NCI-H1092 treated with DMSO at 0.1 percent for 48 hours (cell line): ENCODE measurements around the gene SLC25A11.
A peak's percentile ranks its signal among the peaks of the same experiment; 100 is the strongest.

Experiments
- DNase-seq: peaks from one replicate; lab custom pipeline; 2025; lab: John Stamatoyannopoulos, UW

SLC25A11 gene, protein sequence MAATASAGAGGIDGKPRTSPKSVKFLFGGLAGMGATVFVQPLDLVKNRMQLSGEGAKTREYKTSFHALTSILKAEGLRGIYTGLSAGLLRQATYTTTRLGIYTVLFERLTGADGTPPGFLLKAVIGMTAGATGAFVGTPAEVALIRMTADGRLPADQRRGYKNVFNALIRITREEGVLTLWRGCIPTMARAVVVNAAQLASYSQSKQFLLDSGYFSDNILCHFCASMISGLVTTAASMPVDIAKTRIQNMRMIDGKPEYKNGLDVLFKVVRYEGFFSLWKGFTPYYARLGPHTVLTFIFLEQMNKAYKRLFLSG

DNA sequence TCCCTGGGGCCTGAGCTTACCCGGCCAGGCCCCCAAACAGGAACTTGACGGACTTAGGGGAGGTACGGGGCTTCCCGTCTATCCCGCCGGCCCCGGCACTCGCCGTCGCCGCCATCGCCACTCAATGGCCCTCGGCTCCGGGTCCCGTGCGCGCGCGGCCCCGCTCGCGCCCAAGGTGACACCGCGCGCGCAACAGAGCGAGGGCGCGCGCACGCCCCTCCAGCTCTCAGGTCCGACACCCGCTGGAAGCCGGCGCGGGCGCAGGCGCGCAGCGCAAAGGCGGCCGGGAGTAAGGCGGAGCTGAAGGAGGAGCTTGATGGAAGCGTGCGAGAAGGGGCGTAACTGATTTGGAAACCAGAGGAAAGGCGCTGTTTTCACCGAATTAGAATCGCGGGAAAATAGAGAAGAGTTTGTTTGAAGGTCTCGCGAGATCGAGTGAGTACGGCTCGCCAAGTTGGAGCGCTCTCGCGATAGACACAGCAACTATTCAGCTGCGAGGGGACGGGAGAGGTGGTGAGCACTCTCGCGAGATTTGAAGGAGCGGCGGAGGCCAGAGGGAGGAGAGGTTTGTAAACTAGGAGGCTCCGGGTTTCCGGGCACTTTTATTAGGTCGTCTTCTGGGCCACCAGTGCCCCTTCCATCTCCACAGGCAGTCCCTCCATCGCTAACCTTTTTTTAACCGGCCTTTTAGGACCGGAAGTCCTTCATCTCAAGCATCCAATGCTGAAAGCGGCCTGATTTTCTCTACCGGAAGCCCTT is at the start of gene SLC25A11, which contains the start of gene RNF167:
SLC25A11 (minus strand) TSS at position 251 of the 759 bp plus-strand sequence; CDS start at position 115, 136 bp downstream.
RNF167 (plus strand) TSS at position 473 of the 759 bp plus-strand sequence. CDS start 642 bp downstream, outside the sequence.
- DNase-seq, result peak; percentile 98

DNA sequence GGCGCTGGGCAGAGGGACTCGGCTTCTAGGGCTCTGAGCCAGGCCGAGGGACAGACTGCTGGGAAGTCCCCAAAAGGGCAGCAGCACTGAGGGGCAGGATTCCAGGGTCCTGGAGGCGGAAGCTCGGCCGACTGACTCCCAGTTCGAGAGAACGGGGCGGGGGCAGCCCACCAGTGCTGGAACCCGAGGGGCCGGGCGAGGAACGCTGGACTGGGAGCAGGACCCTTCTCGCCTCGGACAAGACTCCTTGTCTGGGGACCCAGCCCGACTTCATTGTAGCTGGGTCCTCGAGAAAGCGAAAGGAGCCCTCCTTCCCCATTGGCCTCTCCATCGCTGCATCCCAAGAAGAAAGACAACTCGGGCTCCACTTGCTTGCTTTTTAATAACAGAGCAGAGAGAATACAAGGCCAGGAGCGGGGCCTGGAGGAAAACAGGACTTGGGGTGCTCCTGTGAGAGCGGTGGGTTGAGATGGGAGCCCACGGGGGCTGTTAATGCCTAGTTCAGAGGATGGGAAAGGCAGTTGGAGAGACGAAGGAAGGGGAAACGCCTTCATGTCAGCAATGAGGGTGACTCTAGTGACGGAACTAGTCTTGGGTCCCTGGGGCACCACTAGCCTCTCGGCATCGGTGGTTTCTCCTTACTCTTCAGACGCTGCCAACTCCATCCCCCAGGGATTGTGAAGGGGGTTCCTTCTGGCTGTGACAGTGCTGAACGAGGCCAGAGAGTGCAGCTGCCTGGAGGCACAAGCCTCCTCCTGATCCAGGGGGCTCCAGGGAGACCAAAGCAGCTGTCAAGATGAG is 48.1 kb upstream of the SLC25A11 start:
- no peak for DNase-seq

DNA sequence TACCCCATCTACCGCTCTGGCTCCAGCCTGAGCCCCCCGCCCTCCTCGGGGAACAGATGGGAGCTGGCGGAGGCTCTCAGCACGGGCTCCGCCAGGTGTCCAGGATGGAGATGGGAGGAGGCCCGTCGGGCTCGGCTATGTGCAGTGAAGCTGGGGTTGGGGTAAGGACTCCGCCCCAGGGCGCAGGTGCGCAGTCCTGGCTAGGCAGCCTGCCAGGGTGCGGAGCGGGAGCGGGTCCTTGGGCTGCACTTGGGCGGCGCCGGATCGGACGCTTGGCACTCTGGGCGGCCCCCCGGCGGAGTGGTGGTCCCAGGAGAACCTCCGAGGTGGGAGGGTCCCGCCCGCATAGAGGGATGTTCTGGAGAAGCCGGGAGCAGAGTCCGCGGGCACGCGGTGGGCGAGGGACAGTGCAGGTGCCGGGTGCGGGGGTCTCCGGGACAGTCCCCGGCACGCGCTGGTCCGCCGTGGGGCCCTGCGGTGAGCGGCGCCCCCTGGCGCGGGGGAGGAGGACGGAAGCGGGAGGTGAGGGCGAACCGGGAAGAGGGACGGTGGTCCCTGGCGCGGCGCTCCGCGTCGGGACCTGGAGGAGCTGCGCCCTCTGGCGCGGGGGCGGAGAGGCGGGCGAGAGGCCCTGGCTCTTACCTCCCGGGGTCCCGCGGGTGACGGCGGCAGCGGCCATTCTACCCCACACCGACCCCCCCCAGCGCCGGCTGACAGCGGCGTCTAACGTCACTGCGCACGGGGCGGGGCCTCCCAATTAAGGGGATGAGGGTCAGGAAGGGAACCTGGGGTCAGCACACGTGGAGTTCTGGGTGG is 47.3 kb upstream of the SLC25A11 start, which contains the start of gene CAMTA2:
CAMTA2 (minus strand) TSS at position 725 of the 816 bp plus-strand sequence. CDS start 1,453 bp downstream, outside the sequence.
- peak; percentile 42 for DNase-seq

DNA sequence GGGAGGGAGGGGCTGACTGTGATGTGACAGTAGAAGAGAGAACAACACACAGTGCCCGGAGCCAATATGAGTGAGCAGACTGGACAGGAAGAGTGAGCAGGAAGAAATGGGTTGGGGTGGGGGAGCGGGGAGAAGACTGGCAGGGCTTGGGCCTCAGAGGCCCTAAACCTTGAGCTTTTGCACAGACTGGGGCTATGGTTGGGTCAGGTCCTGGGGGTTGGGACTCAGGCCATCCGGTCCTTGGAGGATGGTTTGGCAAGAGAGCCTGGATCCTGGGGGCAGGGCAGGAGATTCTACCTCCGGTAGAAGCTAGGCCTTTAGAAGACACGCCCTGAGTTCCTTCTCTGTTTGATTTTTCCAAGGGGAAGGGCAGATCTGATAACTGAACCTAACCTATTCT is 46.6 kb upstream of the SLC25A11 start:
- DNase-seq, result no peak

DNA sequence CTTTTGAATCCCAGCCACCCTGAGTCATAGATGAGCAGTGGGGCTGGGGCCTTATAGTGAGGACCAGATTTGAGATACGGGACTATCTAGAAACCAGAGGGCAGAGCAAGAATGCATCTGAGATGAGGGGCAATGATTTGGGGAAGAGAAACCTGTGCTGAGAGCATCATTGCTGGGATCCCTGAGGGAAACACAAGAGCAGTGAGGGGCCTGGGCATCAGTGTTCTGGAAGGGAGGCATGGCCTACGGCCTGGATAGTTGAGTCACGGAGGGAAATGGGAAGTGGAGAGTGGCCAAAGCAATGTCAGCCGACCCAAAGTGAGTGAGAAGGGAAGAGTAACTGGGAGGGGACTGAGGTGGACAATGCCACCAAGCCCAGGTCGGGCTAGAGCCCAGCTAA is 42.5 kb upstream of the SLC25A11 start:
- DNase-seq, result no peak

DNA sequence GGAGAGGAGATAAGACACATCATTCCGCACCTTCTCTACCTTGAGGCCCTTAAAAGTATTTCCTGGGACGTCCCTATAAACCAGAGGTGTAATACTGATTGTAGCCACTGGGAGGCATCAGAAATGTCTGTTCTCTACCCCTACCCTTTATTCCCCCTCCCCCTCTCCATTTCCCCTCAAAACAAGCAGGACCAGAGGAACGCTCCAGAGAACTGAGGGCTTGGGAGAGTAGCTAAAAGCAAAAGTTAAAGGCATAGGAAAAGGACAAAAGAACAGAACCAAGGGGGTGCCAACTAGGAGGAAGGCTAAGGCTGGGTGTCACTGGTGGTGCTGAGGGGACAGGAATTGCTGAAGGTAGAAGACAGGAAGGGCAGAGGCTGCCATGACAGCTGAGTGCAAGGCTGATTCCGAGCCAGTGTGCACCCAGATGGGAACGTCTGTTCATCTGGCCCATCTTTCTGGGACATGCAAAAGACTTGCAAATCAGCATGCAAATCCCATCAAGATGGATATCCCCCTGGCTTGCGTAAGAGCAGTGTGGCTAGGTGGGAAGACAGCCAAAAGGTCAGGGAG is 40.9 kb upstream of the SLC25A11 start:
- DNase-seq, result peak; percentile 1

DNA sequence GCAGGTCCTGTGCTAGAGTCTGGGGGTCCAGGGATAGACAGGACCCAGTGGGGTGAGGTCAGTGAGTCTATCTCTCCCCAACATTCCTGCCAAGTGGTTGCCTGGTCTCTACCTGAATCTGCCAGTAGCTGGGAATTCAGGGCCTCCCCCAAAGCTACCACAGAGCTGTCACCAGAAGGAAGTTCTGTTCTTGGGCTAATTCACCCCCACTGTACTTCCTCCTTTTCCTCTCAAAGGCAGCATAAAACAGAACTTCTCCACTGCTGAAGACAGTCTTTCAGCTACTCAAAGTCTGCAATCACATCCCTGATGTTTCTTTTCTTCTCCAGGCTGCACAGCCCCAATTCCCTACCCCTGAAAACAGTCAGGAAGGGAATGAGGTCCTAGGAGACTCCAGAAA is 38.9 kb upstream of the SLC25A11 start:
- no peak for DNase-seq

DNA sequence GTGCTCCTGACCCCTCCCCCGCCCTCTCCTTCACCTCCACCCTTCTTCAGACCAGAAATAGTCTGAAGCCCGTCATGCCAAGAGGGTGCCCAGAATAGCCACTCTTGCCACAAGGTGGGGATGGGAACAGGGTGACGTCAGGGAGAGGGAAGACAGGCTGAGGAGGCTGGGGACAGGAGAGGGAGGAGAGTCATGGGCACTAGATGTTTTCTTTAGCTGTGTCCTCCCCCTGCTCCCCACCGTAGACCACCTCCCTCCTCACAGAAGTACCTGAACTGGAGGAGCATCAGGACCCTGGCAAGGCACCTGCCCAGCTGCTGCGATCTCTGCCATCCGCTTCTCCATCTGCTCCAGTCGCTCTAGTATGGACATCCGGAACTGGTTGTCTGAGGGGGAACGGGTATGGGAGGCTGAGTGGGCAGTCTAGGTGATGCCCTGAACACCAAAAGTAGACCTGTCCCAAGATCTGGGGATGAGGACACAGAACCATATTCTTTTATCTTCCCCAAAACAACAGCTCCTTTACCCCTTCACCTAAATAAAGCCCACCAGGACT is 34.3 kb upstream of the SLC25A11 start:
- no peak for DNase-seq

DNA sequence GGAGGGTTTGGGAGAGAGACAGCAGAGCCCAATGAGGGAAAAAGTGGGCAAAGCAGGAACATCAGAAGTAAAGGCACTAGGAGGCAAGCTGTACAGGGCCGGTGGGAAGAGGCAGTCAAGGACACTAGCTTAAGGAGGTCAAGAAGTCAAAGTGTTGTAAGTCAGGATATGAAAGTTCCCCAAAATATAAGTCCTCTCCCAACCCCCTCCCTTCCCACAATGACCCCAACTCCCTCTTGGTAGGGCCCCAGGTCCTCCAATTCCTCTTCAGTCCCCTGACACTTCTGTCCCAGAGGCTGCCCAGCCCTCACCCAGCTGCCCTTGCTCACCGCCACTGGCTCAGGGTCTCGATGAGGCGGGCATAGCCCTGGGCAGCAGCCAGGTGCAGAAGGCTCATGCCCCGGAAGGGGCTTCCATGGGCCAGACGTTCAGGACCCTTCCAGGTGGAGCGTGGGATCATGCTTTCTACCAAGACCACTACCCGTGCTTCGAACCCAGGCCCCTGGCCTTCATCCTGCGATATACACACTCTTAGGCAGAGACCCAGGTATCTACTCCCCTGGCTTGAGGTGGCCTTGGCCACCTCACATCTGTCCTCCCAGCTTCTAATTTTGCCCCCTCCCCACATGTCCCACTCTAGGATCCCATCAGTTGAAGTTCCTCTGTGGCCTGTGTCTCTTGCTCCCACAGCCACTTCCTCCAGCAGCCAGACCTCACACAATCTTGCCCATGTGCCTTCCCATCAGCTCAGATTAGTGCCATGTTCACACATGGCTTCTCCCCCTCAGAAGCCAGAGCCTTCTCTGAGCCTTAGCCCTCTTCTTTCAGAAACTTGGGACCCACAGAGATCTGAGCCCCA is 33.6 kb upstream of the SLC25A11 start:
- no peak for DNase-seq

DNA sequence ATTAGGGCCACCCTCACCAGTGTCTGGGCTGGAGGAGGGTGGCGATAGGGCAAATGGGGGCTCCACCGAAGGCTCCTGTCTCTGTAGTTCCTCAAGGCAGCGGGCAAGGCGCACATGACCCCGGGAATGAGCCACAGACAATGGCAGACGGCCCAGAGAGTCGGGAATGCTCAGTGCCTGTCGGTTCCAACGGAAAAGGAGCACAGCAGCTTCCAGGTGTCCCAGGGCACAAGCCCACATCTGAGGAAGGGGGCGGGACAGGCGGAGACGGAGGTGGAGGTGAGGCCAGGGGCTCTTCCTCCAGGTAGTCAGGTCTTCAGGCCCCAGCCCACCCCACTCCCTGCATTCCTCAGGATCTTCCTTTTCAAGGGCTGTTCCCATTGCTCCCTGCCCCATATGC is 32.9 kb upstream of the SLC25A11 start:
- DNase-seq, result no peak

DNA sequence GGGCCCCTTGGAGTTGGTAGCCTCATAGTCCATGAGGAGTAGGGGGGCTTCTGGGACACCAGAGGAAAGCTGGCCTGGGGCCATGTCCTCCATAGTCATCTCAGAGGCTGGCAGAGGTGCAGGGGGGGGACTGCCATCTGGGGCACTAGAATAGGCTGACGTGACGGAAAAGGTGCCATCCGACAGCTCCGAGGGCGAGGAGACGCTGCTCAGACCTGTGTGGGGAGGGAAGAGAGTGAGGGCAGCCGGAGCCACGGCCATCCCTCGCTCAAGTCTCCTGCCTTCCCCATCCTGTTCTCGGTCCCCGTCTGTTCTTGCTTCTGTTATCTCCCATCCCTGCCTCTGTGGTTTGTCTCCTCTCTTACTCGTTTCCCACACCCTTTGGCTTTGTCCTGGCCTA is 32.5 kb upstream of the SLC25A11 start:
- no peak for DNase-seq

DNA sequence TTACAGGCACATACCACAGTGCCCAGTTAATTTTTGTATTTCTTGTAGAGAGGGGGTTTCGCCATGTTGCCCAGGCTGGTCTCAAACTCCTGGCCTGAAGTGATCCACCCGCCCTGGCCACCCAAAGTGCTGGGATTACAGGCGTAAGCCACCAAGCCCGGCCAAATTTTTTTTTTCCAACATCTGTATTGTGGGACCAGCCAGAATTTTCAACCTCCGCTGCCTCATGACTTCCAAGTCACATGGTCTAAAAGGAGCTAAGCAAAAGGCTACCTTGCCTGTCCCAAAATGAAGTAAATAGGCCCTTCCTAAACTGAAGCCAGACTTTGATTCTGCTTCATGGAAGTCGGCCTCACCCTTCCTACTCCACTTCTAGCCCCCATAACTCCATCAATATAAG is 32.0 kb upstream of the SLC25A11 start:
- no peak for DNase-seq

DNA sequence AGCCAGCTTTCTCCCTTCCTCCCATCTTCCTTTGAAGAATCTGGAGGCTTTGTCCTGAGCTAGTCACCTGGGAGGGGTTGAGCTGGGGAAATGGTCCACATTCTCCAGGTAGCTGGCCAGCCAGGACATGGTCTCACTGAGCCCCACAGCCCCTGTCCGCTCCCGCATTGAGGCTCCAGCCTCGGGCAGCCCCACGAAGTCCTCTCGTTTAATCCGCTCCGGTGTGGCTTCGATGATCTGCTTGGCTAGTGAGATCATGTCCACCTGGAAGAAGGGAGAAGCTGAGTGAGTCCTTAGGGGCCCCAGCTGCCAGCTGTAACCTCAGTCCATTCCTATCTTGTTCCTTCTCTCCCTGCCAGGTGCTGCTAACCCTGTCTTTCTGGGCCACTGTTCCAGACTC is 30.4 kb upstream of the SLC25A11 start:
- no peak for DNase-seq

DNA sequence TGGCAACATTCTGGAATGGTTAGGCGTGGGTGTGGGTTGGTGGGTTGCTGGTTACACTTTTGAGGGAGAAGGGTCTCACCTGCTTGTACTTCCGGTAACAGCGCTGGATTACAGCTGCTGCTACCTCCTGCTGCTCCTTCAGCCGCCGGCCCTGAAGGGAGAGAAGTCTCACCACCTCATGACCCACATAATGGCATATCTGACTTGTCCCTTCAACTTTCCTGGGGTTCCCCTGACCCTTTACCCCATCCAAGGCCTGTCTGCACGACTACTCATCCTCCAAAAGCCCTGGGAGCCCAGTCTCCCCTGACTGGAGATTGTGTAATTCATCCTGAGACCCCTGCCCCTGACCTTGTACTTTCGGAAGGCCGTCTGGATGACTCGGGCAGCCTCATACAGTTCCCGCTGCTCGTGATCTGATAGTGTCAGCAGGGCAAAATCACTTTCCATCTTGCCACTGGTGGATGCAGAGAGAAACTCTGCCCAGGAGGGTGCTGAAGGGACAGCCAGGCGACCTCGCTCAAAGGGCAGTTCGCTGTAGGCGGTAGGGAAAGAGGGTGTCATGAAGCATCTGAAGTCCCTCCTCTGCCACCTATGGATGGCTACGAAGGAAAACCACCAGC is 29.8 kb upstream of the SLC25A11 start:
- no peak for DNase-seq

DNA sequence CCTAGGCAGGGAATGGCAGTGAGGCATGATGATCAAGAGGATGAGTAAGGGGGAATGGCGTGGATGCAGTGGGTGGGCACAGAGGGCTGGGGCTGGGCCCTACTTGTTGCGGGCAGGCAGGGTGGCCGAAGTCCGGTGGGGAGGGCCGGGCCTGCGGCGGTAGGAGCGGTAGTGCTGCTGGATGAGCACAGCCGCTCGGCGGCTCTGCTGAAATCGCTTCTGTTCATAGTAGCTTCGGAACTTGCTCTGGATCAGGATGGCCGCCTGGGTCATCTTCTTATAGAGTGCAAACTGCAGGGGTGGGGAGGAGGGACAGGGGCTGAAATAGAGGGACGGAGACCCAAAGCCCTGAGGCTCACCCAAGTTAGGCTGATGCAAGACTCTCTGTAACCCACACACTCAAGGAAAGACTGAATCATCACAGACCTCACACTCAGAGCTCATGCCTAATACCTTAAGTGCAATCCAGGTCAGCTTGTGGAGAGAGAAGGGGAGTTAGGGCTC is 29.3 kb upstream of the SLC25A11 start:
- DNase-seq, result no peak

DNA sequence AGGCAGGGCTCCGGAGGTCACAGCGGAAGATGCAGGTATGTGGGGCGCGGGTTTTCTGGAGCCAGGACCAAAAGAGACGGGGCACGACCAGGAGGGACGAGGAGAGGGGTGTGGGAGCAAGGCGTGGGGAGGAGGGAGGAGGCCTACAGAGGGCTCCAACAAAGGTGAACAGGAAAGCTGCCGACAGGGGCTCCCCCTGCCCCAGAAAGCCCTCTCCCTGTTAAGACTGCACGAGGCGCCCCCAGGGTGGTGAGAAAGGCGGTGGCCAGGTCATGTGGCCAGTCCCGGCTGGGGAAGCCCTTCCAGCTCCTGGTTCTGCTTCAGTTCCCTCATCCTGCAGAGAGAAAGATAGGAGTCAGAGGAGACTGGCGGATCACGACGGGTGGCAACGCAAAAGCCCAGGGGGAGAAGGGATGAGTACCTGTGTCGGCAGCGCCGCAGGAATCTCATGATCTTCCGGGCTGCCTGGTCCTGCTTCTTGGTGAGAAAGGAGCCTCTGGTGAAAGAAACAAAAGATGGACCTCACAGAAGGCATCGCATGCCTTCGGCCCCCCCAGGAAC is 28.7 kb upstream of the SLC25A11 start:
- DNase-seq, result no peak

DNA sequence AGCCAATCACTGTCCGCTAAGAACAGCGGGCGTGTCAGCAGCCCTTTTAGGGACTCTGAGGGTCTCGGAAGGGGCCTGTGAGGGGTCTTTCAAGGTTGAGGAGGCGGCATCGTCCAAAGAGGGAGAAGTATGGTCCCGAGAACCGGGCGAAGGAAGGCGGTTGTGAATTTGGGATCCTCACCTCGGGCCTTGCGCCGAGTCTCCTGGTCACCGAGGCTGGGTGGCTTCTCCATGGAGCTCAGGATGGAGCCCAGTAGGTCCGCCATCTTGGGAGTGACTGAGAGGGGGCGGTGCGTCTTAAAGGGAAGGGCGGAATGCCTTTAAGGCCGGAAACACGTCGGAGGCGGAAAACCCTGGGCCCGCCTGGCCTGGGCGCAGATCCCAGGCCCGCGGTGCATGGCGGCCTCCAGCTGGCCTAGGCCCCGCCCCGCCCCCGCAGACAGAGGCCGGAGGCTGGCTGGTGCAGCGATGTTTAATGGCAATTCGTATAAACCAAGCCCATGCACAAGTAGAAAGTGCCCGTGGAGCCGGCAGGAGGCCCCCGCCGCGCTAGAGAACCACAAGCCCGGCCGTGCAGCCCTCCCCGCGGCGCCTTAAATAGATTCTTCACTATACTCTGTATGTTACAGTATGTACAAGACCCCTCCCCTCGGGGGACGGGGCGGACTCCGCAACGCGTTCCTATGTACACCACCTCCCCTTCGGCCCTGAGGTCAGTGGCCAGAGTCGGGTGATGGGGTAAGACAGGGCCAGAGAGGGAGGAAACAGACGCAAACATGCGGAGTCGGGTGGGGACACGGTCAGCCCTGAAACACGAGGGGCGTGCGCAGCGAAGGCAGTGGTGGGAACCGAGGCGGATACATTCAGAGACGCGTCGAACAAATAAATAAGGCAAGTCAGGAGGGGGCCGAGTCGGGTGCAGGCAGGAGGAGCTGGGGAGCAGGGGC is 28.0 kb upstream of the SLC25A11 start, which contains the start of gene SPAG7:
SPAG7 (minus strand) TSS at position 279 of the 947 bp plus-strand sequence; CDS start at position 266, 13 bp downstream.
- peak; percentile 94 for DNase-seq
